K562 (cell line): ENCODE data around the gene SPDEF. TPM values are rescaled to one million over a fixed set of nuclear protein-coding genes. Genes with fewer than 3 reads are reported as not detected.
A peak's percentile ranks its signal among the peaks of the same experiment; 100 is the strongest.

Source experiments
- ADNP ChIP-seq: fragments of 200-800 bp; sonication (Bioruptor generic); IDR thresholded peaks from 2 replicates; pipeline ENCODE4 v1.6.1; 2016; ENCODE audit warnings: missing genetic modification characterization, missing compliant biosample characterization
- HEY1 ChIP-seq: fragments of 250-450 bp; sonication (Bioruptor Pico); IDR thresholded peaks from 2 replicates; pipeline ENCODE4 v1.5.0; 2020; ENCODE audit warnings: mild to moderate bottlenecking, moderate library complexity, borderline replicate concordance
- HMGXB4 ChIP-seq: sonication (generic); formaldehyde crosslinking; IDR thresholded peaks from 2 replicates; pipeline ENCODE4 v1.8.1; 2023; ENCODE audit warnings: mild to moderate bottlenecking, missing genetic modification reagents
- NFE2L1 ChIP-seq: fragments of 450-650 bp; IDR thresholded peaks from 2 replicates; pipeline ENCODE4 v1.6.1; 2016; ENCODE audit warnings: missing genetic modification characterization, low read depth, mild to moderate bottlenecking, missing compliant biosample characterization, moderate library complexity, borderline replicate concordance
- NR2C2 ChIP-seq, 2 experiments: fragments of 200-800 bp in 1 of 2; sonication (Bioruptor generic) in 1 of 2; sonication (generic) in 1 of 2; formaldehyde crosslinking in 1 of 2; IDR thresholded peaks; 2 replicates each; pipeline versions ENCODE4 v1.6.1 to v1.8.0; 2016 to 2022; ENCODE audit warnings: mild to moderate bottlenecking in 1 of 2, missing compliant biosample characterization in 1 of 2, missing genetic modification characterization in 1 of 2, missing genetic modification reagents in 1 of 2
- SMAD1 ChIP-seq: fragments of 150-350 bp; IDR thresholded peaks from 2 replicates; pipeline ENCODE4 v1.6.1; 2014; ENCODE audit warnings: low read length, low read depth; ENCODE audit not compliant: partially characterized antibody
- ZKSCAN1 ChIP-seq: fragments of 150-350 bp; IDR thresholded peaks from 2 replicates; pipeline ENCODE4 v1.6.1; 2016; ENCODE audit warnings: low read depth, low read length
- ZNF764 ChIP-seq: fragments of 250-450 bp; sonication (Bioruptor Pico); IDR thresholded peaks from 2 replicates; pipeline ENCODE4 v1.4.0; 2020; ENCODE audit warnings: low read depth, mild to moderate bottlenecking, moderate library complexity
- polyA plus RNA-seq, 8 experiments: library from polyadenylated mRNA; depleted of rRNA in 4 of 8; stranded (reverse) in 5 of 8; unstranded in 3 of 8; fragments of >200 nt; fragmentation: Nextera tagmentation in 2 of 8; fragmentation: Illumina TruSeq in 1 of 8; extraction: Ambion mirVana in 2 of 8; extraction: Trizol in 1 of 8; gene quantifications; 2 replicates each; pipeline versions ENCODE4 v1.2.1 to v1.2.3, GENCODE V29; 2011 to 2014; ENCODE audit warnings: inconsistent platforms in 1 of 8, missing spikeins in 1 of 8
- total RNA-seq, 7 experiments: library from RNA; depleted of rRNA in 6 of 7; stranded (reverse); fragments of >200 nt in 6 of 7; fragmentation: Illumina TruSeq in 2 of 7; extraction: Trizol in 2 of 7; gene quantifications; 2 replicates each; pipeline versions ENCODE4 v1.2.1 to v1.2.3, GENCODE V29; 2011 to 2021; ENCODE audit warnings: low replicate concordance in 1 of 7
- TF ChIP-seq, protein P1 (sequence below), 2 experiments: fragments of 450-650 bp in 1 of 2; sonication (generic) in 1 of 2; formaldehyde crosslinking in 1 of 2; IDR thresholded peaks in 1 of 2; conservative IDR thresholded peaks in 1 of 2; 2 replicates each; pipeline versions ENCODE4 v1.6.1 to v1.8.1; 2016 to 2023; ENCODE audit warnings: mild to moderate bottlenecking in 2 of 2, moderate library complexity in 2 of 2, inconsistent platforms in 1 of 2, missing genetic modification reagents in 1 of 2
- TF ChIP-seq, protein P2 (sequence below), 2 experiments: fragments of 450-650 bp in 1 of 2; sonication (generic) in 1 of 2; formaldehyde crosslinking in 1 of 2; IDR thresholded peaks; 2 replicates each; pipeline versions ENCODE4 v1.7.1 to v1.9.0; 2016 to 2022; ENCODE audit warnings: inconsistent platforms in 1 of 2, mild to moderate bottlenecking in 1 of 2, missing genetic modification reagents in 1 of 2

The SPDEF gene
- total and polyA plus RNA-seq, 9 of the 15 experiments (the other 6 are each of a cell fraction or from before 2014, with no cell fraction given), result 0.04 to 0.12 (median 0.11) TPM; not detected in 5

DNA sequence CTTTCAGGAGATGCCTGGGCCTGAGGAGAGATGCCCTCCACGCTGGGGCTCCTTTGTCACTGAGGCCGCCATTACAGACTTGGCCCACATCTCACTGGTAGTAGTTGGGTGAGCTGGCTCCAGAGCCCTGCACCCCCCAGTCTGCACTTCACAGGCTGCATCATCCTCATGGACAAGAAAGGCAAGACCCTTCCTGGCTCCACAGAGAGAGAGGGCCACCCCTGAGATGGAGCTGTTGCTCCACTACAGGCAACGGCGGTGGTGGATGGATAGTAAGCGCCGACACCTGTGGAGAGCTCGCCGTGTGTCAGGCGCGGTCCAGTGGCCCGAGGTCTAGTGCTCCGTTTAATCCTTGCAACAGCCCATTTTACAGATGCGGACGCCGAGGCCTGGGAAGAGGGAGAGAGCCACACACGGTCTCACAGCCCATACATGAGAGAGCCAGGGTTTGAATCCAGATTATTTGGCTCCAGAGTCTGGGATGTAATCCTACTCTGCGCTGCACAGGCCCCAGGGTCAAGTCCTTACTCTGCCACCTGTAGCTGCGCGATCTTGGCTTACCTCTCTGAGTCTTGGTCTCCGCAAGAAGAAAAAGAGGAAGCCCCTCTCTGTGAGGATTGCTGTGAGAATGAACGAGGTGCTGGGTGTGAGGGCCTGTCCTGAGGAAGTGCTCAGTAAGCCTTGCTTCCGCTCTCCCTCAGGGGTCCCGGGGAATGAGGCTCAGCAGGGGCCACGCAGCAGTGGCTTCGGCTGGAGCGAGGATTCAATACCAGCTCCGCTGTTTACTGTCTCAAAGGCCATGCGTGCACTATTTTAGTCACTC, 34.5 kb downstream of the SPDEF start (continued):
- TF ChIP-seq SMAD1 (no peak), ADNP (tag) (0 out of 2 replicates have a peak, but pooled peaks have one; percentile 30), HEY1 (CRISPR knock-in tag) (no peak), HMGXB4 (CRISPR knock-in tag) (no peak), NR2C2 (CRISPR knock-in tag; IDR thresholded peaks at IDR 0.05) (no peak), NR2C2 (tag; IDR thresholded peaks at IDR 0.05) (no peak), NFE2L1 (tag) (no peak), ZNF764 (no peak), ZKSCAN1 (0 out of 2 replicates have a peak, but pooled peaks have one; percentile 34)
- TF ChIP-seq, protein P1, sequence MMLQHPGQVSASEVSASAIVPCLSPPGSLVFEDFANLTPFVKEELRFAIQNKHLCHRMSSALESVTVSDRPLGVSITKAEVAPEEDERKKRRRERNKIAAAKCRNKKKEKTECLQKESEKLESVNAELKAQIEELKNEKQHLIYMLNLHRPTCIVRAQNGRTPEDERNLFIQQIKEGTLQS (IDR thresholded peaks at IDR 0.05), result no peak
- TF ChIP-seq, protein P1 (CRISPR knock-in tag; conservative IDR thresholded peaks at IDR 0.05), result no peak
- TF ChIP-seq, protein P2, sequence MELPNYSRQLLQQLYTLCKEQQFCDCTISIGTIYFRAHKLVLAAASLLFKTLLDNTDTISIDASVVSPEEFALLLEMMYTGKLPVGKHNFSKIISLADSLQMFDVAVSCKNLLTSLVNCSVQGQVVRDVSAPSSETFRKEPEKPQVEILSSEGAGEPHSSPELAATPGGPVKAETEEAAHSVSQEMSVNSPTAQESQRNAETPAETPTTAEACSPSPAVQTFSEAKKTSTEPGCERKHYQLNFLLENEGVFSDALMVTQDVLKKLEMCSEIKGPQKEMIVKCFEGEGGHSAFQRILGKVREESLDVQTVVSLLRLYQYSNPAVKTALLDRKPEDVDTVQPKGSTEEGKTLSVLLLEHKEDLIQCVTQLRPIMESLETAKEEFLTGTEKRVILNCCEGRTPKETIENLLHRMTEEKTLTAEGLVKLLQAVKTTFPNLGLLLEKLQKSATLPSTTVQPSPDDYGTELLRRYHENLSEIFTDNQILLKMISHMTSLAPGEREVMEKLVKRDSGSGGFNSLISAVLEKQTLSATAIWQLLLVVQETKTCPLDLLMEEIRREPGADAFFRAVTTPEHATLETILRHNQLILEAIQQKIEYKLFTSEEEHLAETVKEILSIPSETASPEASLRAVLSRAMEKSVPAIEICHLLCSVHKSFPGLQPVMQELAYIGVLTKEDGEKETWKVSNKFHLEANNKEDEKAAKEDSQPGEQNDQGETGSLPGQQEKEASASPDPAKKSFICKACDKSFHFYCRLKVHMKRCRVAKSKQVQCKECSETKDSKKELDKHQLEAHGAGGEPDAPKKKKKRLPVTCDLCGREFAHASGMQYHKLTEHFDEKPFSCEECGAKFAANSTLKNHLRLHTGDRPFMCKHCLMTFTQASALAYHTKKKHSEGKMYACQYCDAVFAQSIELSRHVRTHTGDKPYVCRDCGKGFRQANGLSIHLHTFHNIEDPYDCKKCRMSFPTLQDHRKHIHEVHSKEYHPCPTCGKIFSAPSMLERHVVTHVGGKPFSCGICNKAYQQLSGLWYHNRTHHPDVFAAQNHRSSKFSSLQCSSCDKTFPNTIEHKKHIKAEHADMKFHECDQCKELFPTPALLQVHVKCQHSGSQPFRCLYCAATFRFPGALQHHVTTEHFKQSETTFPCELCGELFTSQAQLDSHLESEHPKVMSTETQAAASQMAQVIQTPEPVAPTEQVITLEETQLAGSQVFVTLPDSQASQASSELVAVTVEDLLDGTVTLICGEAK (IDR thresholded peaks at IDR 0.05), result no peak
- TF ChIP-seq, protein P2 (CRISPR knock-in tag; IDR thresholded peaks at IDR 0.05), result no peak
